Measurements from ENCODE around the gene GJD4. TPM values are rescaled to one million over a fixed set of nuclear protein-coding genes. Genes with fewer than 3 reads are reported as not detected.

Gene GJD4
- total RNA-seq, 1 experiment from 2014 or later = not detected

DNA sequence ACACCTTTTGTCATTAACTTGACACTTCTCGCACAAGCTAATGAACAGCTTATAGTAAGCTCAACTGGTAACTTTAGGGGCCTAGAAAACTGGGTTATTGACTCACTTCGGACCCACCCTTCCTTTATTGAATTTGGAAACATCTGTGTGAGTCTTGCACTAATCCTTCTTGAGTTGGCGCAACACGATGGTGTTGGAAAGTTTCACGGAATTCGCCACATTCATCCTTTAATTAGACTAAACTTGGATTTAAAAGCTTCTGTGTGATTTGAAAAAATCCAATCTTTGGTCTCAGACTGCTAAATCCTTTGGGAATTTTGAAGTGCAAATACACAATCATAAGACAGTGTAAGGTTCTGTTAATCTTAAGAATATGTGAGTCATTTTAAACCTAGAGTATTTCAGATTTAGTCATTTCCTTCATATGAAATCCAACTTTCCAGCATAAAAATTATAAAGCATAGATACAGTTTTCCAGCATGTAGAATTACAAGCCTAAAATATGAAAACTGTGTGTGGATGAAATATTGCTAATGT, 21.9 kb downstream of the GJD4 start:
- BruUV-seq (replicated peaks) = no TSS peak
- ChIA-PET POLR2A (no interaction called here), CTCF (no interaction called here)

More for the DNA sequence above, 21.9 kb downstream of the GJD4 start:
- Histone ChIP-seq H3K4me1 (ENCODE audit: control insufficient read depth in 1 of 2, insufficient read depth in 2 of 2, low read length in 2 of 2) (no peaks in the 10 kb centered on the region), H3K9me3 (ENCODE audit: control insufficient read depth in 1 of 2, insufficient read depth in 1 of 2, low read depth in 1 of 2, low read length in 2 of 2) (no peaks in the 10 kb centered on the region), H3K36me3 (ENCODE audit: control insufficient read depth in 1 of 2, insufficient read depth in 2 of 2, low read length in 2 of 2) (no peaks in the 10 kb centered on the region), H3K9me2 (ENCODE audit: insufficient read depth) (no peaks in the 10 kb centered on the region), H4K20me1 (ENCODE audit: insufficient read depth) (no peaks in the 10 kb centered on the region), H3K4me2 (ENCODE audit: low read length) (no peak overlapping the region), H3K79me2 (ENCODE audit: insufficient read depth, low read length) (no peaks in the 10 kb centered on the region), H3K4me3 (replicated peaks in 1 of 2; ENCODE audit: low read depth in 1 of 2, low read length in 2 of 2) (no peak overlapping the region), H3K27me3 (ENCODE audit: insufficient read depth, low read length) (no peaks in the 10 kb centered on the region), H3K27ac (ENCODE audit: low read depth, low read length) (no peak overlapping the region), H3K9ac (ENCODE audit: low read length) (no peak overlapping the region), H2AFZ (ENCODE audit: low read depth, low read length, poor library complexity, severe bottlenecking) (no peak overlapping the region)
- ATAC-seq (no peak), DNase-seq (ENCODE audit: low read depth, low spot score) (no peak)
- RAD21 ChIA-PET (ENCODE audit: low non-redundant PET in 1 of 2, low total read pairs in 2 of 2, uncharacterized antibody in 2 of 2, unreplicated experiment in 2 of 2) = no interaction called here
- intact Hi-C loops (cut with micrococcal nuclease) = no loop called here
- TF ChIP-seq ZFX (IDR thresholded peaks at IDR 0.05) (no peak), FOSL1 (IDR thresholded peaks at IDR 0.05; ENCODE audit: low read depth) (no peak), EZH2 (IDR thresholded peaks at IDR 0.05) (no peak), SRF (IDR thresholded peaks at IDR 0.05; ENCODE audit: low read depth) (no peak), RAD21 (IDR thresholded peaks at IDR 0.05; ENCODE audit: low read depth) (no peak), EZH2phosphoT487 (IDR thresholded peaks at IDR 0.05; ENCODE audit: borderline replicate concordance) (no peak), EGR1 (IDR thresholded peaks at IDR 0.05; ENCODE audit: low read depth) (no peak)
- TF ChIP-seq, protein P1, sequence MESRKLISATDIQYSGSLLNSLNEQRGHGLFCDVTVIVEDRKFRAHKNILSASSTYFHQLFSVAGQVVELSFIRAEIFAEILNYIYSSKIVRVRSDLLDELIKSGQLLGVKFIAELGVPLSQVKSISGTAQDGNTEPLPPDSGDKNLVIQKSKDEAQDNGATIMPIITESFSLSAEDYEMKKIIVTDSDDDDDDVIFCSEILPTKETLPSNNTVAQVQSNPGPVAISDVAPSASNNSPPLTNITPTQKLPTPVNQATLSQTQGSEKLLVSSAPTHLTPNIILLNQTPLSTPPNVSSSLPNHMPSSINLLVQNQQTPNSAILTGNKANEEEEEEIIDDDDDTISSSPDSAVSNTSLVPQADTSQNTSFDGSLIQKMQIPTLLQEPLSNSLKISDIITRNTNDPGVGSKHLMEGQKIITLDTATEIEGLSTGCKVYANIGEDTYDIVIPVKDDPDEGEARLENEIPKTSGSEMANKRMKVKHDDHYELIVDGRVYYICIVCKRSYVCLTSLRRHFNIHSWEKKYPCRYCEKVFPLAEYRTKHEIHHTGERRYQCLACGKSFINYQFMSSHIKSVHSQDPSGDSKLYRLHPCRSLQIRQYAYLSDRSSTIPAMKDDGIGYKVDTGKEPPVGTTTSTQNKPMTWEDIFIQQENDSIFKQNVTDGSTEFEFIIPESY (IDR thresholded peaks at IDR 0.05; ENCODE audit: extremely low read depth, insufficient replicate concordance, low read length) = no peak
- TF ChIP-seq, protein P2, sequence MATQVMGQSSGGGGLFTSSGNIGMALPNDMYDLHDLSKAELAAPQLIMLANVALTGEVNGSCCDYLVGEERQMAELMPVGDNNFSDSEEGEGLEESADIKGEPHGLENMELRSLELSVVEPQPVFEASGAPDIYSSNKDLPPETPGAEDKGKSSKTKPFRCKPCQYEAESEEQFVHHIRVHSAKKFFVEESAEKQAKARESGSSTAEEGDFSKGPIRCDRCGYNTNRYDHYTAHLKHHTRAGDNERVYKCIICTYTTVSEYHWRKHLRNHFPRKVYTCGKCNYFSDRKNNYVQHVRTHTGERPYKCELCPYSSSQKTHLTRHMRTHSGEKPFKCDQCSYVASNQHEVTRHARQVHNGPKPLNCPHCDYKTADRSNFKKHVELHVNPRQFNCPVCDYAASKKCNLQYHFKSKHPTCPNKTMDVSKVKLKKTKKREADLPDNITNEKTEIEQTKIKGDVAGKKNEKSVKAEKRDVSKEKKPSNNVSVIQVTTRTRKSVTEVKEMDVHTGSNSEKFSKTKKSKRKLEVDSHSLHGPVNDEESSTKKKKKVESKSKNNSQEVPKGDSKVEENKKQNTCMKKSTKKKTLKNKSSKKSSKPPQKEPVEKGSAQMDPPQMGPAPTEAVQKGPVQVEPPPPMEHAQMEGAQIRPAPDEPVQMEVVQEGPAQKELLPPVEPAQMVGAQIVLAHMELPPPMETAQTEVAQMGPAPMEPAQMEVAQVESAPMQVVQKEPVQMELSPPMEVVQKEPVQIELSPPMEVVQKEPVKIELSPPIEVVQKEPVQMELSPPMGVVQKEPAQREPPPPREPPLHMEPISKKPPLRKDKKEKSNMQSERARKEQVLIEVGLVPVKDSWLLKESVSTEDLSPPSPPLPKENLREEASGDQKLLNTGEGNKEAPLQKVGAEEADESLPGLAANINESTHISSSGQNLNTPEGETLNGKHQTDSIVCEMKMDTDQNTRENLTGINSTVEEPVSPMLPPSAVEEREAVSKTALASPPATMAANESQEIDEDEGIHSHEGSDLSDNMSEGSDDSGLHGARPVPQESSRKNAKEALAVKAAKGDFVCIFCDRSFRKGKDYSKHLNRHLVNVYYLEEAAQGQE (IDR thresholded peaks at IDR 0.05; ENCODE audit: low read depth) = no peak
- TF ChIP-seq, protein P3, sequence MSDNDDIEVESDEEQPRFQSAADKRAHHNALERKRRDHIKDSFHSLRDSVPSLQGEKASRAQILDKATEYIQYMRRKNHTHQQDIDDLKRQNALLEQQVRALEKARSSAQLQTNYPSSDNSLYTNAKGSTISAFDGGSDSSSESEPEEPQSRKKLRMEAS (IDR thresholded peaks at IDR 0.05) = no peak
